ENCODE data around the gene MATCAP1. TPM values are rescaled to one million over a fixed set of nuclear protein-coding genes. Genes with fewer than 3 reads are reported as not detected.

MATCAP1 gene
- total RNA-seq, 1 experiment from 2014 or later, result 51.2 TPM

- no peak overlapping the region for H2AK5ac ChIP-seq (ENCODE audit: insufficient read length, low read length)
- H3K27me3 Mint-ChIP-seq (ENCODE audit: low read depth), result peaks cover 80% of the 10 kb centered on the region
Observed at GRCh38 chr16:67173323-67173722, 10.4 kb downstream of the MATCAP1 start.

More at GRCh38 chr16:67173323-67173722, 10.4 kb downstream of the MATCAP1 start:
- no peak overlapping the region for H2BK12ac ChIP-seq (ENCODE audit: insufficient read length, low read depth, low read length)
- H4K8ac ChIP-seq (replicated peaks; ENCODE audit: insufficient read length, low read depth, low read length), result no peak overlapping the region
- Mint-ChIP-seq H3K4me1 (peaks cover 36 to 44% of the 10 kb centered on the region in 2 experiments), H3K27ac (no peak overlapping the region), H3K9me3 (peaks cover 0 to 2% of the 10 kb centered on the region in 2 experiments; a peak in 1 of 5 replicates), H3K36me3 (ENCODE audit: insufficient read depth in 1 of 3, low read depth in 3 of 3) (peaks cover 0 to 6% (median 2%) of the 10 kb centered on the region in 3 experiments; a peak in 2 of 7 replicates), H3K4me3 (peak overlapping the region; percentile 71 to 89)
- no peak overlapping the region for H4K5ac ChIP-seq (ENCODE audit: insufficient read length, low read depth, low read length)
- no peak overlapping the region for H3K23ac ChIP-seq (ENCODE audit: insufficient read length, low read depth, low read length)
- H3K23me2 ChIP-seq (ENCODE audit: insufficient read length, low read depth, low read length, poor library complexity, severe bottlenecking), result peaks cover 22% of the 10 kb centered on the region
- peaks cover 5% of the 10 kb centered on the region; the same call in 1 of the 2 replicates for H3K4me1 ChIP-seq (ENCODE audit: insufficient read depth, low read length)
- no peak overlapping the region for H3K9ac ChIP-seq (ENCODE audit: extremely low read depth, insufficient read length, low read length)
- H2AFZ ChIP-seq (ENCODE audit: low read length), result no peak overlapping the region
- H3K18ac ChIP-seq (ENCODE audit: insufficient read length, low read depth, low read length), result no peak overlapping the region
- TF ChIP-seq, protein P1, sequence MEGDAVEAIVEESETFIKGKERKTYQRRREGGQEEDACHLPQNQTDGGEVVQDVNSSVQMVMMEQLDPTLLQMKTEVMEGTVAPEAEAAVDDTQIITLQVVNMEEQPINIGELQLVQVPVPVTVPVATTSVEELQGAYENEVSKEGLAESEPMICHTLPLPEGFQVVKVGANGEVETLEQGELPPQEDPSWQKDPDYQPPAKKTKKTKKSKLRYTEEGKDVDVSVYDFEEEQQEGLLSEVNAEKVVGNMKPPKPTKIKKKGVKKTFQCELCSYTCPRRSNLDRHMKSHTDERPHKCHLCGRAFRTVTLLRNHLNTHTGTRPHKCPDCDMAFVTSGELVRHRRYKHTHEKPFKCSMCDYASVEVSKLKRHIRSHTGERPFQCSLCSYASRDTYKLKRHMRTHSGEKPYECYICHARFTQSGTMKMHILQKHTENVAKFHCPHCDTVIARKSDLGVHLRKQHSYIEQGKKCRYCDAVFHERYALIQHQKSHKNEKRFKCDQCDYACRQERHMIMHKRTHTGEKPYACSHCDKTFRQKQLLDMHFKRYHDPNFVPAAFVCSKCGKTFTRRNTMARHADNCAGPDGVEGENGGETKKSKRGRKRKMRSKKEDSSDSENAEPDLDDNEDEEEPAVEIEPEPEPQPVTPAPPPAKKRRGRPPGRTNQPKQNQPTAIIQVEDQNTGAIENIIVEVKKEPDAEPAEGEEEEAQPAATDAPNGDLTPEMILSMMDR (conservative IDR thresholded peaks at IDR 0.05), result no peak
- H2BK120ac ChIP-seq (ENCODE audit: low read depth, low read length, poor library complexity, severe bottlenecking), result no peak overlapping the region
- H2BK20ac ChIP-seq (ENCODE audit: low read depth, low read length, poor library complexity, severe bottlenecking), result no peak overlapping the region
- H3K14ac ChIP-seq (ENCODE audit: insufficient read depth, low read length), result no peak overlapping the region
- H4K91ac ChIP-seq (ENCODE audit: insufficient read length, low read depth, low read length), result no peak overlapping the region
- H3K79me1 ChIP-seq (ENCODE audit: insufficient read depth, low read depth, low read length, poor library complexity, severe bottlenecking), result no peaks in the 10 kb centered on the region
- no peak overlapping the region for H3K27ac ChIP-seq (ENCODE audit: insufficient read length, low read depth, low read length)
- no peak overlapping the region for H3K56ac ChIP-seq (ENCODE audit: insufficient read length, low read depth, low read length)
- WGBS (ENCODE audit: extremely low coverage, insufficient read length, low lambda C conversion rate), result no CpG with 5 or more reads among the region's 1 CpG
- H2BK5ac ChIP-seq (ENCODE audit: insufficient read length, low read length), result no peak overlapping the region
- H3K4me2 ChIP-seq (ENCODE audit: insufficient read depth, insufficient read length, low read length), result peak overlapping the region; percentile 58
- H3T11ph ChIP-seq (ENCODE audit: low read length), result no peak overlapping the region
- no peak for DNase-seq
- H3K79me2 ChIP-seq (ENCODE audit: insufficient read depth, low read length), result no peaks in the 10 kb centered on the region
- H3K27me3 ChIP-seq (ENCODE audit: insufficient read depth, low read length), result peaks cover 40% of the 10 kb centered on the region; the same call in 1 of the 2 replicates
- H4K20me1 ChIP-seq (ENCODE audit: control insufficient read depth, insufficient read depth, insufficient read length), result no peaks in the 10 kb centered on the region
- no peaks in the 10 kb centered on the region for H3K9me3 ChIP-seq (ENCODE audit: control insufficient read depth, low read depth, low read length)
- H3K4ac ChIP-seq (ENCODE audit: low read depth, low read length), result no peak overlapping the region
- H2BK15ac ChIP-seq (ENCODE audit: low read depth, low read length), result no peak overlapping the region

Measured in H9 (cell line).